ENCODE results near the gene ARHGAP19. TPM values are rescaled to one million over a fixed set of nuclear protein-coding genes. Genes with fewer than 3 reads are reported as not detected.
A peak's percentile ranks its signal among the peaks of the same experiment; 100 is the strongest.
"Not testable (repeated sequence)": the region's sequence is repeated elsewhere in the genome, so short reads cannot be mapped to it uniquely, and the experiment has no call there.

The ARHGAP19 gene
- total RNA-seq, 1 donor from 2014 or later = 15.2 TPM

- peak; percentile 31 for DNase-seq (ENCODE audit: low spot score)
These were observed 28.8 kb upstream of the ARHGAP19 start for GRCh38 chr10:97321032-97321803.

- no peak for DNase-seq (ENCODE audit: low spot score)
These were observed 28.1 kb upstream of the ARHGAP19 start for GRCh38 chr10:97320480-97321031.

DNA sequence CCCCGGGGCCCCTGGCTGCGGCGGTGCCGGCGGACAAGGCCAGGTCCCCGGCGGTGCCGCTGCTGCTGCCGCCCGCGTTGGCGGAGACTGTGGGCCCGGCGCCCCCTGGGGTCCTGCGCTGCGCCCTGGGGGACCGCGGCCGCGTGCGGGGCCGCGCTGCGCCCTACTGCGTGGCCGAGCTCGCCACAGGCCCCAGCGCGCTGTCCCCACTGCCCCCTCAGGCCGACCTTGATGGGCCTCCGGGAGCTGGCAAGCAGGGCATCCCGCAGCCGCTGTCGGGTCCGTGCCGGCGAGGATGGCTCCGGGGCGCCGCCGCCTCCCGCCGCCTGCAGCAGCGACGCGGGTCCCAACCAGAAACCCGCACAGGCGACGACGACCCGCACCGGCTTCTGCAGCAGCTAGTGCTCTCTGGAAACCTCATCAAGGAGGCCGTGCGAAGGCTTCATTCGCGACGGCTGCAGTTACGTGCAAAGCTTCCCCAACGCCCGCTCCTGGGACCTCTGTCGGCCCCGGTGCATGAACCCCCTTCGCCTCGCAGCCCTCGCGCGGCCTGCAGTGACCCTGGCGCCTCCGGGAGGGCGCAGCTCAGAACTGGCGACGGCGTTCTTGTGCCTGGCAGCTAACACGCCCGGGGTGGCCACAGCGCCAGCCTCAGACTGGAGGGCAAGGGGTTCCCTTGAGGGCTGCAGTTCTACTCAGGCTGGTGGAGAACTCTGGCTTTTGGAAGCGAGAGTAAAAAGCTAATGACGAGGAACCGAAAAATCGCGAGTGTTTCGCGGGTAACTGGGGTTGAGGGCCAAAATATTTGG is 27.4 kb upstream of the ARHGAP19 start:
- peak; percentile 17 for DNase-seq (ENCODE audit: low spot score)

- peak; percentile 88 for DNase-seq (ENCODE audit: low spot score)
These were observed 26.6 kb upstream of the ARHGAP19 start, which contains the start of gene FRAT1 for GRCh38 chr10:97318772-97319651. FRAT1 (plus strand) TSS chr10:97319271; CDS start chr10:97319454, 183 bp downstream.

DNA sequence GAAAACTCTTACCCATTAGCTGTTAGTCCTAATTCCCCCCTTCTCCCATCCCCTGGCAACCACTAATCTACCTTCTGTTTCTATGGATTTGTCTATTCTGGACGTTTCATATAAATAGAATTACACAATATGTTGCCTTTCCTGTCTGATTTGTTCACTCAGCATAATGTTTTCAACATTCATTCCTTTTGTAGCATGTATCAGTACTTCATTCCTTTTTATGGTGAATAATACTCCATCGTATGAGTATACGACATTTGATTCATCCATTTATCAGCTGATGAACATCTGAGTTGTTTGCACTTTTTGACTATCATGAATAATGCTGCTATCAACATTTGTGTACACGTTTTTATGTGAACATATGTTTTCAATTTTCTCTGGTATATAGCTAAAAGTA is 22.2 kb upstream of the ARHGAP19 start:
- no peak for DNase-seq (ENCODE audit: low spot score)

DNA sequence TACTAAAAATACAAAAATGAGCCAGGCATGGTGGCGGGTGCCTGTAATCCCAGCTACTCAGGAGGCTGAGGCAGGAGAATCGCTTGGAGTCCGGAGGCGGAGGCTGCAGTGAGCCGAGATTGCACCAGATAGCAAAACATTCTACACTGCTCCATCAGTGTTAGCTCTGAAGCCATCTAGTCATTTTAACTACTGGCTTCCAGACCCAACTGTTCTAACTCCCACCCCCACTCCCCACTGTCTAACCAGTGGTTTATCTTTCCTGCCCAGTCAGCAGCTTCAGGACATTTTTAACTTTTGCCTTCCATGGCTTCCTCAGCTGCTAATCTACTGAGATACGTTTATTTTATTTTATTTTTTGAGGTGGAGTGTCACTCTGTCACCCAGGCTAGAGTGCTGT is 20.5 kb upstream of the ARHGAP19 start:
- DNase-seq (ENCODE audit: low spot score) = no peak

GRCh38 chr10:97311111-97311626 is 18.7 kb upstream of the ARHGAP19 start:
- DNase-seq (ENCODE audit: low spot score) = no peak

DNA sequence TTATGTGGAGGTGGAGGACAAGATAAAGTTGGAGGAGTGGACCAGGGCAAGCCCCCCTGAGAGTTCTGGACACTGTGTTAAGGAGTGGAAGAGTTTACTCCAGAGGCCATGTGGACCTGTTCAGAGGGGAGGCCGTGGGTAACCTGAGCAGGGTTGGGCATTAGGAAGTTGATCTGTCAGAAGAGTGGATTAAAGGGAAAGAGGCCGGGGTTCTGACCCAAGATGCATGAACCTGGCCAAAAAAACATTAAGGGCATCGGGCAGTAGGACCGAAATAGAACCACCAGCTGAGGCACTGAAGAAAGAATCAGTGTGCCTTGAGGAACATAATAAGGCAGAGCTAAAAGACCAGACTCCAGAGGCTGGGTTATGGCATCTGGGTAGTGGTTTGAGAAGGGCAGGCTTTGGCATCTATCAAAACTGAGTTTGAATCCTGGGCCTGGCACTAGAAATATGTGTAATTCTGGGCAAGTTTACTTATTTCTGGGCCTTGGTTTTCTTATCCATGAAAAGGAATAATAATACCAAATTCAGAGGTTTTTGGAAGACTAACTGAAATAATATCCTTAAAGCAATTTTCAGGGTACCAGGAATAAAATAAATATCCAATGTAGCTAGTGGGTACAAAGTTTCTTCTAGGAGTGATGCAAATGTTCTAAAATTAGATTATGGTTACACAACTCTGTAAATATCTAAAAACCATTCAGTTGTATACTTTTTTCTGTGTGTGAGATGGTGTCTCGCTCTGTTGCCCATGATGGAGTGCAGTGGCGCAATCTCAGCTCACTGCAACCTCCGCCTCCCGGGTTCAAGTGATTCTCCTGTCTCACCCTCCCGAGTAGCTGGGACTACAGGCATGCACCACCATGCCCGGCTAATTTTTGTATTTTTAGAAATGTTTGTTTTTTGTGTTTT is 15.7 kb upstream of the ARHGAP19 start:
- no peak for DNase-seq (ENCODE audit: low spot score)

GRCh38 chr10:97307441-97307840 is 15.0 kb upstream of the ARHGAP19 start:
- no peak for DNase-seq (ENCODE audit: low spot score)

DNA sequence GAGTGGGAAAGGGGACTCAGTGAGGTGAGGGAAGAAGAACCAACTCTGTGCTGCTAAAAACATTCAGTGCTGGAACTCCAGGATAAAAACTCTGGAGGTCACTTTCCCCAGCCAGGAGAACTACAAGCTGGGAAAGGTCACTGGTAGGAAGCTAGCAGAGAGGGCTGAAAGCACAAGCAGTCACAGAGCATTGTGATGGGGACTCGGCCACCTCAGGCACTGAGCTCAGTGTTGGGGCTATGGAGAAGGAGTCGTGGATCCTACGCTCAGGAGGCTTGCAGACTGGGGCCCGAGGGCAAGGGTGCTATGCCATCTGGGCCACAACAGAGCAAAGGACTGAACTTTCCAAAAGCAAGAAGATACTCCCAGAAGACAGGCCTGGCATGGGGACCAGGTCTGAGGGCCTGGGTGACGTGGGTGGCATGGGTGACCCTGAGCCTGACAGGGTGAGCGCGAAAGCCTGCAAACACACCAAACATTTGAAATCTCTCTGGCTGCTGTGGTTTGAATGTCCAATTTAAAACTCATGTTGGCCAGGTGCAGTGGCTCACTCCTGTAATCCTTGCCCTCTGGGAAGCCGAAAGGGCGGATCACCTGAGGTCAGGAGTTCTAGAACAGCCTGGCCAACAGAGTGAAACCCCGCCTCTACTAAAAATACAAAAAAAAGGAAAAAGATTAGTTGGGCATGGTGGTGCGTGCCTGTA is 9.8 kb upstream of the ARHGAP19 start:
- no peak for DNase-seq (ENCODE audit: low spot score)

- DNase-seq (ENCODE audit: low spot score) = no peak
These were observed 8.5 kb upstream of the ARHGAP19 start for GRCh38 chr10:97300980-97301379.

GRCh38 chr10:97298223-97298571 is 5.8 kb upstream of the ARHGAP19 start:
- DNase-seq (ENCODE audit: low spot score) = no peak

GRCh38 chr10:97297556-97298222 is 5.3 kb upstream of the ARHGAP19 start:
- DNase-seq (ENCODE audit: low spot score) = peak; percentile 38

- DNase-seq (ENCODE audit: low spot score) = no peak
These were observed 393 bp upstream of the ARHGAP19 start for GRCh38 chr10:97292862-97293198.

GRCh38 chr10:97291357-97292096 is 910 bp downstream of the ARHGAP19 start:
- DNase-seq (ENCODE audit: low spot score) = no peak

GRCh38 chr10:97290576-97291356 is 1.7 kb downstream of the ARHGAP19 start:
- DNase-seq (ENCODE audit: low spot score) = not testable (repeated sequence)

- not testable (repeated sequence) for DNase-seq (ENCODE audit: low spot score)
These were observed 2.4 kb downstream of the ARHGAP19 start for GRCh38 chr10:97290076-97290475.

DNA sequence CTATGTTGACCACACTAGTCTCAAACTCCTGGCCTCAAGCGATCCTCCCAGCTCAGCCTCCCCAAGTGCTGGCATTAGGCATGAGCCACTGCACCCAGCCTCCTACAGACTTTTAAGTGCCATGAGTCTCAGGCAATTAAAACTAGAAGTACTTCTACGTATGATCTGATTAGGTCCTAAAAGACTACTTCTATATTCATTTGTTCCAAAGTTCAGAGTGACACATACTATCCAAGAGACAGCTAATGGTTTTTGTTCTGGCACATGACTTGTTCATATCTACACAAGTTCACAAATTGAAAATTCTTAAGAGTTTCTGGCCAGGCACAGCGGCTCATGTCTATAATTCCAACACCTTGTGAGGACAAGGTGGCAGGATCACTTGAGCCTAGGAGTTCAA is 11.7 kb downstream of the ARHGAP19 start:
- no peak for DNase-seq (ENCODE audit: low spot score)
